ENCODE measurements around the gene GDNF.

Gene GDNF

GRCh38 chr5:37857696-37858095 lies 17.9 kb upstream of the GDNF start:
- Histone ChIP-seq H3K36me3 (replicated peaks in 1 of 2; ENCODE audit: control insufficient read depth in 2 of 2, insufficient read depth in 2 of 2, low read length in 2 of 2) (no peaks in the 10 kb centered on the region), H3K4me2 (ENCODE audit: insufficient read depth, low read length, poor library complexity, severe bottlenecking) (no peak overlapping the region)
- WGBS, 2 donors (ENCODE audit: extremely low coverage in 2 of 2, insufficient read length in 2 of 2, insufficient replicate concordance in 1 of 2): no CpG with 5 or more reads among the region's 1 CpG

DNA sequence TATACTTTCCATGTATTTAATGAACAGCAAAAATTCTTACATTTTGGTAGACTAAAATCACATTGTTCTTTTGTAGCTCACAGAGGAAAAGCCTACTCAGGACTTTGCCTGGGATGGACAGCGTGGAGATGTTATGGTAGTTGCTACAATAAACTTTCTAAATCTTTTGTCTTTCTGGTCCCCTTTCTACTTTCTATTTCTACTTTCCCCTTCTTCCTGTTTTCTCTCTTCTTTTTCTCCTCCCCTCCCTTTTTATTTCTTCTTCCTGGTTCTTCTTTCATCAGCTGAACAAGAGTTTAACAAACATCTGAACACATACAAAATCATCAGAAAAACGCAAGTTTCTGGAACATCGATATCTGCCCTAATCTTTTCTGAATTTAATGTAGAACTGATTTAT lies 15.6 kb upstream of the GDNF start:
- peaks cover 0 to 2% of the 10 kb centered on the region in 2 donors for H3K9me3 ChIP-seq (replicated peaks in 1 of 2; ENCODE audit: control insufficient read depth in 2 of 2, insufficient read depth in 1 of 2, low read depth in 1 of 2, low read length in 2 of 2)
- no peak overlapping the region for H2BK15ac ChIP-seq (ENCODE audit: low read length)
- no peaks in the 10 kb centered on the region for H3K36me3 ChIP-seq (replicated peaks in 1 of 2; ENCODE audit: control insufficient read depth in 2 of 2, insufficient read depth in 2 of 2, low read length in 2 of 2)
- no peak overlapping the region for H2BK5ac ChIP-seq (ENCODE audit: low read length)
- no peak overlapping the region for H2AK5ac ChIP-seq (ENCODE audit: low read depth, low read length)
- no peak overlapping the region for H3K9ac ChIP-seq (ENCODE audit: low read depth, low read length, poor library complexity)
- no peak overlapping the region for H3K4me2 ChIP-seq (ENCODE audit: insufficient read depth, low read length, poor library complexity, severe bottlenecking)
- no peak overlapping the region for H3K4ac ChIP-seq (ENCODE audit: low read length)
- H4K8ac ChIP-seq (ENCODE audit: low read depth, low read length): no peak overlapping the region
- H4K91ac ChIP-seq (ENCODE audit: low read depth, low read length, poor library complexity): no peak overlapping the region
- no peak for DNase-seq (ENCODE audit: low spot score)
- H3K4me1 ChIP-seq (ENCODE audit: control insufficient read depth in 2 of 2, insufficient read depth in 1 of 2, low read depth in 1 of 2, low read length in 2 of 2): no peaks in the 10 kb centered on the region
- no peak overlapping the region for H3K4me3 ChIP-seq (ENCODE audit: low read length in 2 of 2)
- H2AFZ ChIP-seq (ENCODE audit: low read length): no peak overlapping the region
- WGBS, 2 donors (ENCODE audit: extremely low coverage in 2 of 2, insufficient read length in 2 of 2, insufficient replicate concordance in 1 of 2): no CpG with 5 or more reads among the region's 3 CpGs
- no peak overlapping the region for H2BK120ac ChIP-seq (ENCODE audit: low read depth, low read length)
- peaks cover 2% of the 10 kb centered on the region for H3K79me1 ChIP-seq (ENCODE audit: low read depth, low read length)
- H3K27ac ChIP-seq (replicated peaks; ENCODE audit: low read length): no peak overlapping the region
- peaks cover 0 to 3% (median 0%) of the 10 kb centered on the region in 3 experiments for H3K27me3 ChIP-seq (ENCODE audit: control insufficient read depth in 3 of 3, insufficient read depth in 3 of 3, low read depth in 1 of 3, low read length in 3 of 3)
- no peak overlapping the region for H3K18ac ChIP-seq (ENCODE audit: low read length)
- H3K23ac ChIP-seq (ENCODE audit: low read depth, low read length, poor library complexity): no peak overlapping the region
- no peak overlapping the region for H3K14ac ChIP-seq (ENCODE audit: low read length)
- H2BK12ac ChIP-seq (ENCODE audit: low read length): no peak overlapping the region

More at GRCh38 chr5:37857696-37858095, 17.9 kb upstream of the GDNF start:
- no peak overlapping the region for H2BK120ac ChIP-seq (ENCODE audit: low read depth, low read length)
- H2AFZ ChIP-seq (ENCODE audit: low read length): no peak overlapping the region
- H3K27ac ChIP-seq (replicated peaks; ENCODE audit: low read length): no peak overlapping the region
- H2AK5ac ChIP-seq (ENCODE audit: low read depth, low read length): no peak overlapping the region
- no peak overlapping the region for H3K4me3 ChIP-seq (ENCODE audit: low read length in 2 of 2)
- no peak for DNase-seq (ENCODE audit: low spot score)
- no peak overlapping the region for H2BK5ac ChIP-seq (ENCODE audit: low read length)
- H3K27me3 ChIP-seq (ENCODE audit: control insufficient read depth in 3 of 3, insufficient read depth in 3 of 3, low read depth in 1 of 3, low read length in 3 of 3): peaks cover 0 to 4% (median 0%) of the 10 kb centered on the region in 3 experiments
- H3K14ac ChIP-seq (ENCODE audit: low read length): no peak overlapping the region
- H4K8ac ChIP-seq (ENCODE audit: low read depth, low read length): no peak overlapping the region
- no peaks in the 10 kb centered on the region for H3K79me1 ChIP-seq (ENCODE audit: low read depth, low read length)
- H4K91ac ChIP-seq (ENCODE audit: low read depth, low read length, poor library complexity): no peak overlapping the region
- H2BK15ac ChIP-seq (ENCODE audit: low read length): no peak overlapping the region
- H3K9ac ChIP-seq (ENCODE audit: low read depth, low read length, poor library complexity): no peak overlapping the region
- H3K18ac ChIP-seq (ENCODE audit: low read length): no peak overlapping the region
- no peak overlapping the region for H3K23ac ChIP-seq (ENCODE audit: low read depth, low read length, poor library complexity)
- no peak overlapping the region for H2BK12ac ChIP-seq (ENCODE audit: low read length)
- no peaks in the 10 kb centered on the region for H3K4me1 ChIP-seq (ENCODE audit: control insufficient read depth in 2 of 2, insufficient read depth in 1 of 2, low read depth in 1 of 2, low read length in 2 of 2)
- no peak overlapping the region for H3K4ac ChIP-seq (ENCODE audit: low read length)
- peaks cover 0 to 2% of the 10 kb centered on the region in 2 donors for H3K9me3 ChIP-seq (replicated peaks in 1 of 2; ENCODE audit: control insufficient read depth in 2 of 2, insufficient read depth in 1 of 2, low read depth in 1 of 2, low read length in 2 of 2)

DNA sequence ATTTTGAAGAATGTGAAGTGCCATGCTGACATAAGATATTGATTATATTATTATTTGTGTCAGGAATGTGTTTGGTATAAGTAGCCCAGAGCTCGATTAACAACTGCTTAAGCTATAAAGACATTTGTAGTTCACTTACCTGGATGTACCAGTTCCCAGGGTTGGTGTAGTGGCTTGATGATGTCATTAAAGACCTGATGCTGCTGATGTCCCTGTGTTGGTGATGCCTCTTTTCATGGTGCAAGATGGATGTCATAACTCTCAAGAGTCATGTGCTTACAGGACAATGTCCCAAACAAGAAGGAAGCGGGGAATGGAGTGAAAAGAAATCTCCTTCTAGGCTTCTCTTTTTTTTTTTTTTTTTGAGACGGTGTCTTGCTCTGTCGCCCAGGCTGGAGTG lies 11.5 kb upstream of the GDNF start:
- Histone ChIP-seq H3K4me3 (ENCODE audit: low read length in 2 of 2) (no peak overlapping the region), H3K79me1 (ENCODE audit: low read depth, low read length) (peaks cover 2% of the 10 kb centered on the region), H3K4me2 (ENCODE audit: insufficient read depth, low read length, poor library complexity, severe bottlenecking) (no peak overlapping the region), H2BK120ac (ENCODE audit: low read depth, low read length) (no peak overlapping the region), H3K9me3 (replicated peaks in 1 of 2; ENCODE audit: control insufficient read depth in 2 of 2, insufficient read depth in 1 of 2, low read depth in 1 of 2, low read length in 2 of 2) (peaks cover 0 to 2% of the 10 kb centered on the region in 2 donors), H4K8ac (ENCODE audit: low read depth, low read length) (no peak overlapping the region), H3K9ac (ENCODE audit: low read depth, low read length, poor library complexity) (no peak overlapping the region), H2BK15ac (ENCODE audit: low read length) (no peak overlapping the region), H3K27ac (replicated peaks; ENCODE audit: low read length) (no peak overlapping the region), H3K23ac (ENCODE audit: low read depth, low read length, poor library complexity) (no peak overlapping the region), H2BK5ac (ENCODE audit: low read length) (no peak overlapping the region), H3K14ac (ENCODE audit: low read length) (no peak overlapping the region), H3K36me3 (replicated peaks in 1 of 2; ENCODE audit: control insufficient read depth in 2 of 2, insufficient read depth in 2 of 2, low read length in 2 of 2) (no peaks in the 10 kb centered on the region), H3K4ac (ENCODE audit: low read length) (no peak overlapping the region), H2BK12ac (ENCODE audit: low read length) (no peak overlapping the region), H2AK5ac (ENCODE audit: low read depth, low read length) (no peak overlapping the region), H2AFZ (ENCODE audit: low read length) (no peak overlapping the region), H3K27me3 (ENCODE audit: control insufficient read depth in 3 of 3, insufficient read depth in 3 of 3, low read depth in 1 of 3, low read length in 3 of 3) (peaks cover 0 to 4% (median 0%) of the 10 kb centered on the region in 3 experiments), H4K91ac (ENCODE audit: low read depth, low read length, poor library complexity) (no peak overlapping the region), H3K4me1 (ENCODE audit: control insufficient read depth in 2 of 2, insufficient read depth in 1 of 2, low read depth in 1 of 2, low read length in 2 of 2) (peaks cover 0 to 4% of the 10 kb centered on the region in 2 donors), H3K18ac (ENCODE audit: low read length) (no peak overlapping the region)
- no peak for DNase-seq (ENCODE audit: low spot score)
- WGBS, 2 donors (ENCODE audit: extremely low coverage in 2 of 2, insufficient read length in 2 of 2, insufficient replicate concordance in 1 of 2): no CpG with 5 or more reads among the region's 4 CpGs

- Histone ChIP-seq H3K4me1 (ENCODE audit: control insufficient read depth in 2 of 2, insufficient read depth in 1 of 2, low read depth in 1 of 2, low read length in 2 of 2) (peaks cover 0 to 4% of the 10 kb centered on the region in 2 donors), H3K4me3 (ENCODE audit: low read length in 2 of 2) (no peak overlapping the region), H4K91ac (ENCODE audit: low read depth, low read length, poor library complexity) (no peak overlapping the region), H3K9me3 (replicated peaks in 1 of 2; ENCODE audit: control insufficient read depth in 2 of 2, insufficient read depth in 1 of 2, low read depth in 1 of 2, low read length in 2 of 2) (peaks cover 0 to 2% of the 10 kb centered on the region in 2 donors), H3K18ac (ENCODE audit: low read length) (no peak overlapping the region), H2BK5ac (ENCODE audit: low read length) (no peak overlapping the region), H3K23ac (ENCODE audit: low read depth, low read length, poor library complexity) (no peak overlapping the region), H2AFZ (ENCODE audit: low read length) (no peak overlapping the region), H3K9ac (ENCODE audit: low read depth, low read length, poor library complexity) (no peak overlapping the region), H3K4me2 (ENCODE audit: insufficient read depth, low read length, poor library complexity, severe bottlenecking) (no peak overlapping the region), H3K36me3 (replicated peaks in 1 of 2; ENCODE audit: control insufficient read depth in 2 of 2, insufficient read depth in 2 of 2, low read length in 2 of 2) (no peaks in the 10 kb centered on the region), H2AK5ac (ENCODE audit: low read depth, low read length) (no peak overlapping the region), H2BK120ac (ENCODE audit: low read depth, low read length) (no peak overlapping the region), H3K4ac (ENCODE audit: low read length) (no peak overlapping the region), H3K27ac (replicated peaks; ENCODE audit: low read length) (no peak overlapping the region), H2BK12ac (ENCODE audit: low read length) (no peak overlapping the region), H3K27me3 (ENCODE audit: control insufficient read depth in 3 of 3, insufficient read depth in 3 of 3, low read depth in 1 of 3, low read length in 3 of 3) (peaks cover 0 to 4% (median 0%) of the 10 kb centered on the region in 3 experiments), H2BK15ac (ENCODE audit: low read length) (no peak overlapping the region), H3K79me1 (ENCODE audit: low read depth, low read length) (peaks cover 2% of the 10 kb centered on the region), H3K14ac (ENCODE audit: low read length) (no peak overlapping the region), H4K8ac (ENCODE audit: low read depth, low read length) (no peak overlapping the region)
- WGBS, 2 donors (ENCODE audit: extremely low coverage in 2 of 2, insufficient read length in 2 of 2, insufficient replicate concordance in 1 of 2): no CpG with 5 or more reads among the region's 3 CpGs
- no peak for DNase-seq (ENCODE audit: low spot score)
Measured at GRCh38 chr5:37850226-37850865, 10.5 kb upstream of the GDNF start.
